Natural killer cell (primary cell): ENCODE measurements around the gene ZBTB5. TPM values are rescaled to one million over a fixed set of nuclear protein-coding genes. Genes with fewer than 3 reads are reported as not detected.
"Not testable (repeated sequence)": the region's sequence is repeated elsewhere in the genome, so short reads cannot be mapped to it uniquely, and the experiment has no call there.

Experiments
- ATAC-seq, 3 donors: fragments of 150-1000 bp in 2 of 3; fragments of 200-7000 bp in 1 of 3; cut with Tn5 transposase; 1 replicate in 1 of 3; 2 replicates in 2 of 3; pipeline ENCODE4 v1.10.0; 2021; ENCODE audit warnings: mild to moderate bottlenecking in 2 of 3, moderate library complexity in 2 of 3
- DNase-seq, 2 donors: peaks; one replicate each; pipeline versions ENCODE4 v3.0.0 to v3.0.0-alpha.2; 2013 to 2021; ENCODE audit warnings: mixed read lengths in 1 of 2
- H3K27ac ChIP-seq: one replicate; pipeline ENCODE4 v1.5.1; 2013; ENCODE audit warnings: mild to moderate bottlenecking, low read length
- H3K27me3 ChIP-seq: one replicate; pipeline ENCODE4 v1.6.1; 2013; ENCODE audit warnings: low read length; ENCODE audit not compliant: control insufficient read depth, insufficient read depth
- H3K36me3 ChIP-seq: one replicate; pipeline ENCODE4 v1.6.1; 2013; ENCODE audit warnings: low read length; ENCODE audit not compliant: control insufficient read depth, insufficient read depth
- H3K4me1 ChIP-seq: one replicate; pipeline ENCODE4 v1.6.1; 2013; ENCODE audit warnings: low read length; ENCODE audit not compliant: control insufficient read depth, insufficient read depth
- H3K4me3 ChIP-seq: one replicate; pipeline ENCODE4 v1.5.1; 2013; ENCODE audit warnings: low read length
- H3K9me3 ChIP-seq: one replicate; pipeline ENCODE4 v1.6.1; 2013; ENCODE audit warnings: low read length; ENCODE audit not compliant: control insufficient read depth, insufficient read depth
- H3K27ac Mint-ChIP-seq, 2 donors: one replicate each; pipeline ENCODE4 v1.8.0; 2022; ENCODE audit warnings: mild to moderate bottlenecking in 2 of 2, mixed read lengths in 2 of 2, moderate library complexity in 1 of 2
- H3K27me3 Mint-ChIP-seq, 2 donors: one replicate each; pipeline ENCODE4 v1.8.0; 2022; ENCODE audit warnings: low read depth in 2 of 2, mixed read lengths in 2 of 2
- H3K36me3 Mint-ChIP-seq: one replicate; pipeline ENCODE4 v1.8.0; 2022; ENCODE audit warnings: mixed read lengths
- H3K4me1 Mint-ChIP-seq, 2 donors: one replicate each; pipeline ENCODE4 v1.8.0; 2022; ENCODE audit warnings: mixed read lengths in 2 of 2
- H3K4me3 Mint-ChIP-seq: one replicate; pipeline ENCODE4 v1.8.0; 2022; ENCODE audit warnings: mild to moderate bottlenecking, moderate library complexity, mixed read lengths
- H3K9me3 Mint-ChIP-seq, 2 donors: one replicate each; pipeline ENCODE4 v1.8.0; 2022; ENCODE audit warnings: mixed read lengths in 2 of 2
- CTCF ChIP-seq: fragments of 200-600 bp; IDR thresholded peaks from one replicate; pipeline ENCODE4 v1.8.0; 2022; ENCODE audit warnings: antibody characterized with exemption
- WGBS: methylation state at CpG from one replicate; pipeline ENCODE4 v1.1.7; 2013; ENCODE audit warnings: missing lambda C conversion rate; ENCODE audit not compliant: insufficient coverage; 5-methylcytosine and 5-hydroxymethylcytosine counted together
- intact Hi-C: fragments of 100-400 bp; cut with micrococcal nuclease; formaldehyde crosslinking; loops from one replicate; pipeline ENCODE4 v1.14.2; 2022
- total RNA-seq, 4 donors: library from RNA; stranded (reverse); fragments of 120-200 nt in 1 of 4; gene quantifications; one replicate each; pipeline versions ENCODE4 v1.2.3 to v1.2.4, GENCODE V29; 2013 to 2022

ZBTB5 gene
- total RNA-seq, 3 donors from 2014 or later (not counting 1 experiment from before 2014, with no cell fraction given): 12.6 to 14.2 (median 13.3) TPM

GRCh38 chr9:37512437-37512836 is 47.2 kb upstream of the ZBTB5 start:
- Histone ChIP-seq H3K27me3 (no peaks in the 10 kb centered on the region), H3K27ac (no peak overlapping the region), H3K4me3 (no peak overlapping the region), H3K4me1 (peaks cover 20% of the 10 kb centered on the region), H3K36me3 (no peaks in the 10 kb centered on the region), H3K9me3 (no peaks in the 10 kb centered on the region)
- intact Hi-C loops: no loop called here
- Mint-ChIP-seq H3K4me3 (peak overlapping the region; percentile 69), H3K4me1 (peaks cover 37 to 58% of the 10 kb centered on the region in 2 donors), H3K27me3 (peaks cover 0 to 10% of the 10 kb centered on the region in 2 donors), H3K9me3 (no peaks in the 10 kb centered on the region), H3K27ac (peak overlapping the region; percentile 63 to 81), H3K36me3 (no peaks in the 10 kb centered on the region)
- 50% methylated on average over 12 of the region's 12 CpGs for WGBS
- DNase-seq: peak; percentile 66 to 72
- ATAC-seq: peak; percentile 78 to 91 (median 90)
- TF ChIP-seq CTCF: no peak

DNA sequence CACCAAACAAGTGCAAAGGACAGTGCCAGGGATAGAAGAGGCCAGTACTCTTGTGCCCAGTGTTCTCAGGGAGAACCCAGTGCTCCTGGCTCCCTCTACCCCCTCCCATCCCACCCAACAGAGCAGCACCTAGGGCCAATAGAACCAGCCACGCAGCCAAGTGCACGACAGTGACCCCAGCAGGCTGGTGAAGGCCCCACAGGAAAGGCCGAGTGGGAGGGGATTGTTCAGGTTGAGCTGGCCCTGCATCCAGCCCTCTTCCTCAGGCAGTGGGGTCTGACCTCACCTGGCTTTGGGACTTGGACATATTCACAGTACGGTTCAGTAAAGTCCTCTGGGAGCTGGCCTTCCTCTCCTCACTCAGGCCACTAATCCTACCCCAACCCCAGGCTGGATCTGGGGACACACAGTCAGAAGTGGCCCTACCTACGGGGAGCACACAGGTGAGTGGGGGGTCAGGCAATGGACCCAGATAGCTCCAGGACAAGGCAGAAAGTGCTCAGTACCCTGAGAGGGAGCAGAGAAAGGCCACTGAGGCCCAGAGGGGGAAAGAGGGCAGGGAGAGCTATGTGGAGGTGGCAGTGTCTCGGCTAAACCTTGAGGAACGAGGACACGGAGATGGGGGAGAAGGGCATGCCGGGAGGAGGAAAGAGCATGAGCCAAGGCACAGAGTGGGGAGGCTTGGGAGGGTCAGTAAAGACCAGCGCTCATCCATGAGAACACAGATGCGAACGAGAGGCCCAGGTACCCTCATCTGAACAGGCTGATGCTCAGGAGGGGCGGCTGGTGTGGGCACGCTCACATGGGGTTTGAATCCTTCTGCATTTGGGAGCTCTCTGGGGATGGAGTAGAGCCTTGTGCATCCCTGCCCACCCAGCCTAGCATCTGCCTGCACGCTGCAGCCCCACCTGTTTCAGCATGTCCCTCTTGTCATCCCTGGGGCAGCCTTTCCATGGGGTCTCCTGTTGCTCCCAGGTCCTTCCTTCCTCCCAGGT is 46.1 kb upstream of the ZBTB5 start:
- intact Hi-C loops: no loop called here
- Histone ChIP-seq H3K9me3 (no peaks in the 10 kb centered on the region), H3K27ac (no peak overlapping the region), H3K27me3 (no peaks in the 10 kb centered on the region), H3K4me1 (peaks cover 20% of the 10 kb centered on the region), H3K36me3 (no peaks in the 10 kb centered on the region), H3K4me3 (no peak overlapping the region)
- no peak for TF ChIP-seq CTCF
- ATAC-seq: peak in 1 of 3 donors; percentile 23
- DNase-seq: peak in 1 of 2 donors; percentile 20
- H3K36me3 Mint-ChIP-seq: no peaks in the 10 kb centered on the region
- peaks cover 0 to 10% of the 10 kb centered on the region in 2 donors for H3K27me3 Mint-ChIP-seq
- H3K4me3 Mint-ChIP-seq: no peak overlapping the region
- peak overlapping the region; percentile 63 to 81 for H3K27ac Mint-ChIP-seq
- H3K9me3 Mint-ChIP-seq: no peaks in the 10 kb centered on the region
- WGBS: 90% methylated on average over 15 of the region's 15 CpGs
- H3K4me1 Mint-ChIP-seq: peaks cover 48 to 68% of the 10 kb centered on the region in 2 donors

DNA sequence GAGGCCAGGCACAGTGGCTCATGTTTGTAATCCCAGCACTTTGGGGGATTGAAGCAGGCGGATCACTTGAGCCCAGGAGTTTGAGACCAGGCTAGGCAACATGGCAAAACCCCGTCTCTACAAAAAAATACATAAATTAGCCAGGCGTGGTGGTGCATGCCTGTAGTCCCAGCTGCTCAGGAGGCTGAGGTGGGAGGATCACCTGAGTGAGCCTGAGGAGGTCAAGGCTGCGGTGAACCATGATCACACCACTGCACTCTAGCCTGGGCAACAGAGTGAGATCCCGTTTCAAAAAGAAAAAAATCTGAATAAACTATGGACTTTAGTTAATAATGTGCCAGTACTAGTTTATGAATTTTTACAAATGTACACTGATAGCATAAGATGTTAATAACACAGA is 44.8 kb upstream of the ZBTB5 start:
- H3K9me3 ChIP-seq, DNase-seq, H3K36me3 ChIP-seq, intact Hi-C loops, H3K36me3 Mint-ChIP-seq, H3K27ac ChIP-seq, H3K9me3 Mint-ChIP-seq, H3K4me3 Mint-ChIP-seq, H3K27ac Mint-ChIP-seq, ATAC-seq, H3K27me3 Mint-ChIP-seq, H3K27me3 ChIP-seq, H3K4me3 ChIP-seq: not testable (repeated sequence)
- H3K4me1 Mint-ChIP-seq: peaks cover 60 to 77% of the 10 kb centered on the region in 2 donors
- peaks cover 27% of the 10 kb centered on the region for H3K4me1 ChIP-seq
- 99% methylated on average over 5 of the region's 5 CpGs for WGBS

DNA sequence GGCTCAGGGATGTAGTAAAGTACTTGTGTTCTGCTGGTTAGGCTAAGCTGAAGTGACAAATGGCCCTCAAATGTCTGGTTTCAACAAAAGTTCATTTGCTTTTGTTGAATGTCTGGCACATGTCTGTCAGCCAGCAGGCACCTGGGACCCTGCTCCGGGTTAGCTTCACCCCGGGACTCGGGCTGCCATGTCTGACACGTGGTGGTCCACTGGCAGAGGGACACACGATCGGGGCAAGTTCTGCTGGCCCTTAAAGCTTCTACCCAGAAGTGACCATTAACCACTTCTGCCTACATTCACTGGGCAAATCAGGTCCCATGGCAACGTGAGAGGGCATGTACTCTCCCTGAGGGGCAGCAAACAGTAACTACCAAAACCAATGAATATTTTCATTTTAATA is 44.3 kb upstream of the ZBTB5 start:
- no peak for TF ChIP-seq CTCF
- H3K27ac ChIP-seq: no peak overlapping the region
- H3K27me3 ChIP-seq: no peaks in the 10 kb centered on the region
- no peak for ATAC-seq
- H3K27ac Mint-ChIP-seq: peak overlapping the region in 1 of 2 donors; percentile 31
- peaks cover 61 to 78% of the 10 kb centered on the region in 2 donors for H3K4me1 Mint-ChIP-seq
- no peaks in the 10 kb centered on the region for H3K9me3 Mint-ChIP-seq
- no peak overlapping the region for H3K4me3 Mint-ChIP-seq
- intact Hi-C loops: loop anchor here (10.0 kb wide), 1 partner anchor 95 kb away; no protein-coding TSS in a partner anchor
- H3K27me3 Mint-ChIP-seq: no peaks in the 10 kb centered on the region
- no peaks in the 10 kb centered on the region for H3K9me3 ChIP-seq
- no peaks in the 10 kb centered on the region for H3K36me3 ChIP-seq
- DNase-seq: no peak
- H3K36me3 Mint-ChIP-seq: no peaks in the 10 kb centered on the region
- H3K4me1 ChIP-seq: peaks cover 33% of the 10 kb centered on the region
- 94% methylated on average over 7 of the region's 7 CpGs for WGBS
- no peak overlapping the region for H3K4me3 ChIP-seq
